ENCODE results near the gene ENHO. TPM values are rescaled to one million over a fixed set of nuclear protein-coding genes. Genes with fewer than 3 reads are reported as not detected.
A peak's percentile ranks its signal among the peaks of the same experiment; 100 is the strongest.
"Not testable (repeated sequence)": the region's sequence is repeated elsewhere in the genome, so short reads cannot be mapped to it uniquely, and the experiment has no call there.

ENHO gene
- total and polyA plus RNA-seq, 5 experiments from 2014 or later, result 0.19 to 0.36 (median 0.23) TPM; not detected in 1

- H3K27ac Mint-ChIP-seq, result no peak overlapping the region
- POLR2A ChIA-PET, result no interaction called here
- H3K27me3 Mint-ChIP-seq, result peaks cover 7 to 19% (median 9%) of the 10 kb centered on the region in 5 donors
- H3K9me3 Mint-ChIP-seq, result no peaks in the 10 kb centered on the region
- DNase-seq (no peak), ATAC-seq (no peak)
- H3K4me3 Mint-ChIP-seq, result no peak overlapping the region
- H3K36me3 Mint-ChIP-seq, result peaks cover 0 to under 1% (median 0%) of the 10 kb centered on the region in 3 donors
- H3K4me1 Mint-ChIP-seq, result peaks cover 0 to 4% (median 0%) of the 10 kb centered on the region in 4 donors
Measured at GRCh38 chr9:34498553-34498952, 24.2 kb downstream of the ENHO start.

GRCh38 chr9:34496149-34496712 lies 26.6 kb downstream of the ENHO start:
- Mint-ChIP-seq H3K27ac (no peak overlapping the region), H3K27me3 (peaks cover 8 to 40% (median 19%) of the 10 kb centered on the region in 5 donors), H3K4me1 (peaks cover 0 to 4% (median 0%) of the 10 kb centered on the region in 4 donors), H3K36me3 (no peaks in the 10 kb centered on the region), H3K4me3 (no peak overlapping the region), H3K9me3 (no peaks in the 10 kb centered on the region)
- ATAC-seq (no peak), DNase-seq (no peak)
- POLR2A ChIA-PET, result no interaction called here

DNA sequence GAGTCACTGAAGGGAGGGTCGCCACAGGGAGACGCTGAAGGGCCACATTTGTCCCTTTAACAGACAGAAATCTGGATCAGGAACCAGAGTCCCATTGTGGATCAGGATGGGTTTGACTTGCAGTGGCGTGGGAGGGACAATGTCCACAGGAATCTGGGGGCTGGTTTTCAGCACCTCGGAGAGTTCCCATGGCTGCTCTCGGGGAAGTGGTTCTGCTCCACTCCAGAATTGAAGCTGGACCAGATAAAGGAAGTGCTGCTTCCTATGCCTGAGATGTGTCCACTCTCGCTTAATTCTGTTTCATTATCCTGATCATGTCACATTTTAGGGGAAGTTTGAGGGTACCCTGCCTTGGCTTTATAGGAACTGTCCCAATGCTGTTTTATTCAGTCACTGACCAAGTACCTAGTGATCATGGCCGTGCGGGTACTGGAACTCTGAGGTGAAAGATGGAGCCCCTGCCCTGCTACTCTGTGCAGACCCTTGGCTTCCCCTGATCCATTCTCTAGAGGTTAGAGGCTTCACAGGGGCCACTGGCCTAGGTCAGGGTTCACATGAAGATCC lies 28.7 kb downstream of the ENHO start:
- Mint-ChIP-seq H3K4me3 (no peak overlapping the region), H3K4me1 (peaks cover 0 to 2% (median 0%) of the 10 kb centered on the region in 4 donors), H3K9me3 (no peaks in the 10 kb centered on the region), H3K36me3 (no peaks in the 10 kb centered on the region), H3K27ac (no peak overlapping the region), H3K27me3 (peaks cover 7 to 46% (median 27%) of the 10 kb centered on the region in 5 donors)
- POLR2A ChIA-PET, result no interaction called here
- ATAC-seq, result no peak
- peak in 6 of 10 donors; percentile 8 to 29 (median 16) for DNase-seq

DNA sequence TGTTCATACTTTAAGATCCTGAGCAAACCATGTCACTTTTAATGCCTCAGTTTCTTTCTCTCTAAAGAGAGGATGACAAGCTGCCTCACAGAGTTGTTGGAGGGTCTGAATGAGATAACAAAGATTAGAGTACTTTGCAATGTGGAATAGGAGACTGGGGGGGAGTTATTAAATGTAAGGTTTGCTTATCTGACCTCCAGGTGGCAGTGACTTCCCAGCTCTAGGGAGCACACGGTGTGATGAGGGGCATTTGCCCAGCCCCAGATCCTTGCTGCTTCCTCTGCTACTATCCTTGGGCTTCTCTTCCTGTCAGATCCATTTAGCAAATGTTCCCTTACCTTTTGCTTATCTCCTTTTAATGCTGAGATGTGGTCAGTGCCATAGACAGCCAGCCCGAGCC lies 30.7 kb downstream of the ENHO start:
- H3K27me3 Mint-ChIP-seq, result peaks cover 7 to 62% (median 26%) of the 10 kb centered on the region in 5 donors
- peaks cover 0 to 2% (median 0%) of the 10 kb centered on the region in 4 donors for H3K4me1 Mint-ChIP-seq
- ATAC-seq, result no peak
- H3K36me3 Mint-ChIP-seq, result no peaks in the 10 kb centered on the region
- DNase-seq, result no peak
- no peaks in the 10 kb centered on the region for H3K9me3 Mint-ChIP-seq
- no peak overlapping the region for H3K27ac Mint-ChIP-seq
- H3K4me3 Mint-ChIP-seq, result no peak overlapping the region
- POLR2A ChIA-PET, result no interaction called here

DNA sequence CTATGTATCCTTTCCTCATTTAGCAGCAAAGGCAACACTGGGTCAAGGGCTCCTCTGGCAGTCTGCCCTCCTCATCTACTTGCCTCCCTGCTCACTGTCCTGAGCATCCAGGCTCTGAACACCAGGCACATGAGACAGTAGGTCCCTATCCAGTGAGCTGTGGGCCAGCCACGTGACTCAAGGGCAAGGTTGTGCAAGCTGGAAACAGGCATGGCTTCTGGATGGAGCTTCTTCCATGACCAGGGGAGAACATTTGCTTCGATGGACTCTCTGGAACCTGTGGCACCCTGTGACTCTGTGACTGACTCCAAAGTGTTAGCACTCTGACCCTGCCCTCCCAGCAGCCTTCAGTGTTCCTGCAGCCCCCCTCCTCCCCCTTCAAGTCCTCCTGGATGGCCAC lies 31.2 kb downstream of the ENHO start:
- peaks cover 7 to 62% (median 30%) of the 10 kb centered on the region in 5 donors for H3K27me3 Mint-ChIP-seq
- no peak for ATAC-seq
- no peak for DNase-seq
- H3K4me1 Mint-ChIP-seq, result peaks cover 0 to 2% (median 0%) of the 10 kb centered on the region in 4 donors
- POLR2A ChIA-PET, result no interaction called here
- H3K9me3 Mint-ChIP-seq, result no peaks in the 10 kb centered on the region
- no peaks in the 10 kb centered on the region for H3K36me3 Mint-ChIP-seq
- H3K27ac Mint-ChIP-seq, result no peak overlapping the region
- H3K4me3 Mint-ChIP-seq, result no peak overlapping the region

GRCh38 chr9:34490760-34491159 lies 32.0 kb downstream of the ENHO start:
- Mint-ChIP-seq H3K4me3 (no peak overlapping the region), H3K27me3 (peaks cover 7 to 62% (median 31%) of the 10 kb centered on the region in 5 donors), H3K36me3 (no peaks in the 10 kb centered on the region), H3K27ac (no peak overlapping the region), H3K4me1 (peaks cover 0 to 2% (median 0%) of the 10 kb centered on the region in 4 donors), H3K9me3 (no peaks in the 10 kb centered on the region)
- no peak for DNase-seq
- POLR2A ChIA-PET, result no interaction called here
- ATAC-seq, result no peak

DNA sequence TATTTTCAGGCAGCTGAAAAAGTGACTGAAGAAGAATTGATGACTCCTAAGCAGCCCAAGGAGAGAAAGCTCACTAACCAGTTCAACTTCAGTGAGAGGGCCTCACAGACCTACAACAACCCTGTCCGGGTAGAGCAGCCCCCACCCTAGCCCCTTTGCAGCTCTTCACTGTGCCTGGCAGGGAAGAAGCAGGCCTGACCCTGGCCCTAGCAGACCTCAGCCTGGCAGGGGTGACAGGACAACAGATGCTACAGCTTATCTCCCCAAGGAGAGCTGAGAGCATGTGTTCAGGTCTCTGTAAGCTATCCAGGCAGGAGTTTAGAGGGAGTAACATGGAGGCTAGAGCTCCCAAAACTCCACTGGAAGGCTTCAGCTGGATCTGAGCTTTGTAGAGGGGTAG lies 32.4 kb downstream of the ENHO start:
- Mint-ChIP-seq H3K27me3 (peaks cover 7 to 62% (median 31%) of the 10 kb centered on the region in 5 donors), H3K9me3 (no peaks in the 10 kb centered on the region), H3K36me3 (no peaks in the 10 kb centered on the region), H3K27ac (no peak overlapping the region), H3K4me3 (no peak overlapping the region), H3K4me1 (peaks cover 0 to 2% (median 0%) of the 10 kb centered on the region in 4 donors)
- DNase-seq, result no peak
- ATAC-seq, result no peak
- POLR2A ChIA-PET, result no interaction called here

- DNase-seq (no peak), ATAC-seq (no peak)
- peaks cover 4 to 40% (median 18%) of the 10 kb centered on the region in 5 donors for H3K27me3 Mint-ChIP-seq
- H3K36me3 Mint-ChIP-seq, result no peaks in the 10 kb centered on the region
- POLR2A ChIA-PET, result no interaction called here
- H3K27ac Mint-ChIP-seq, result no peak overlapping the region
- peaks cover 0 to under 1% (median 0%) of the 10 kb centered on the region in 4 donors for H3K4me1 Mint-ChIP-seq
- no peaks in the 10 kb centered on the region for H3K9me3 Mint-ChIP-seq
- H3K4me3 Mint-ChIP-seq, result no peak overlapping the region
Measured at GRCh38 chr9:34486572-34486971, 36.2 kb downstream of the ENHO start.

GRCh38 chr9:34485822-34486221 lies 37.0 kb downstream of the ENHO start:
- peaks cover 0 to 2% (median 0%) of the 10 kb centered on the region in 4 donors for H3K4me1 Mint-ChIP-seq
- H3K36me3 Mint-ChIP-seq, result no peaks in the 10 kb centered on the region
- no peaks in the 10 kb centered on the region for H3K9me3 Mint-ChIP-seq
- ATAC-seq (no peak), DNase-seq (no peak)
- H3K27me3 Mint-ChIP-seq, result peaks cover 4 to 32% (median 14%) of the 10 kb centered on the region in 5 donors
- POLR2A ChIA-PET, result no interaction called here
- no peak overlapping the region for H3K4me3 Mint-ChIP-seq
- no peak overlapping the region for H3K27ac Mint-ChIP-seq

DNA sequence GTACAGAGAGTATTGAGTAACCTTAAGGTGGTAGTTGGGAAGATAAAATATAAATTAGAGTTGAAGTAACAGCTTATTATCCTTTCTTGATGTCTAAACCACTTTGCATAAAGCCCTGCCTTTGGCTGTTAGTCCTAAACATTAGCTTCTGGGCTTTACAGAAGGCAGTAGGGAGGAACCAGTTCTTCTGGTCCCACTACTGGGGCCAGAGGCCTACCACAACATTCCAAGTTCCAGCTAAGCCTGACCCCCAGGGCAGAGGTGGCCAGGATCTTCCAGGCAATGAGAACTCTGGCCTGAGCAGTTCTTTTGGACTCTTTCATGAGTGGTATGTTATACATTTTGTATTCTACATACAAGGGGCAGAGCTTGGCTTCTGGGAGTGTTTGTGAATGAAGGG lies 38.1 kb downstream of the ENHO start:
- Mint-ChIP-seq H3K36me3 (no peaks in the 10 kb centered on the region), H3K4me1 (peaks cover 0 to 2% (median 0%) of the 10 kb centered on the region in 4 donors), H3K9me3 (no peaks in the 10 kb centered on the region), H3K27me3 (peaks cover 3 to 23% (median 13%) of the 10 kb centered on the region in 5 donors), H3K4me3 (no peak overlapping the region), H3K27ac (no peak overlapping the region)
- ATAC-seq, result no peak
- DNase-seq, result no peak
- POLR2A ChIA-PET, result no interaction called here

DNA sequence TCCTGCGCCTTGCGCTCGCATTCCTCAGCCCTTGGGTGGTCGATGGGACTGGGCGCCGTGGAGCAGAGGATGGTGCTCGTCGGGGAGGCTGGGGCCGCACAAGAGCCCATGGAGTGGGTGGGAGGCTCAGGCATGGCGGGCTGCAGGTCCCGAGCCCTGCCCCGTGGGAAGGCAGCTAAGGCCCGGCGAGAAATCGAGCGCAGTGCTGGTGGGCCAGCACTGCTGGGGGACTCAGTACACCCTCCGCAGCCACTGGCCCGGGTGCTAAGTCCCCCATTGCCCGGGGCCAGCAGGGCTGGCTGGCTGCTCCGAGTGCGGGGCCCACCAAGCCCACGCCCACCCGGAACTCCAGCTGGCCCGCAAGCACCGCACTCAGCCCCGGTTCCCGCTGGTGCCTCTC lies 40.0 kb downstream of the ENHO start:
- POLR2A ChIA-PET, ATAC-seq, H3K27ac Mint-ChIP-seq, DNase-seq, H3K4me3 Mint-ChIP-seq, H3K9me3 Mint-ChIP-seq, H3K4me1 Mint-ChIP-seq, H3K36me3 Mint-ChIP-seq: not testable (repeated sequence)
- H3K27me3 Mint-ChIP-seq, result peaks cover 0 to 12% (median 5%) of the 10 kb centered on the region in 5 donors

DNA sequence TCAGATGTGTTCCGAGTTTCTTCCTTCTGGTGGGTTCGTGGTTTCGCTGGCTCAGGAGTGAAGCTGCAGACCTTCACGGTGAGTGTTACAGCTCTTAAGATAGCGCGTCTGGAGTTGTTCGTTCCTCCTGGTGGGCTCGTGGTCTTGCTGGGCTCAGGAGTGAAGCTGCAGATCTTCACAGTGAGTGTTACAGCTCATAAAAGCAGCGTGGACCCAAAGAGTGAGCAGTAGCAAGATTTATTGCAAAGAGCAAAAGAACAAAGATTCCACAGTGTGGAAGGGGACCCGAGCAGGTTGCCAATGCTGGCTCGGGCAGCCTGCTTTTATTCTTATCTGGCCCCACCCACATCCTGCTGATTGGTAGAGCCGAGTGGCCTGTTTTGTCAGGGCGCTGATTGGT lies 41.2 kb downstream of the ENHO start:
- not testable (repeated sequence) for H3K4me3 Mint-ChIP-seq, H3K27ac Mint-ChIP-seq

DNA sequence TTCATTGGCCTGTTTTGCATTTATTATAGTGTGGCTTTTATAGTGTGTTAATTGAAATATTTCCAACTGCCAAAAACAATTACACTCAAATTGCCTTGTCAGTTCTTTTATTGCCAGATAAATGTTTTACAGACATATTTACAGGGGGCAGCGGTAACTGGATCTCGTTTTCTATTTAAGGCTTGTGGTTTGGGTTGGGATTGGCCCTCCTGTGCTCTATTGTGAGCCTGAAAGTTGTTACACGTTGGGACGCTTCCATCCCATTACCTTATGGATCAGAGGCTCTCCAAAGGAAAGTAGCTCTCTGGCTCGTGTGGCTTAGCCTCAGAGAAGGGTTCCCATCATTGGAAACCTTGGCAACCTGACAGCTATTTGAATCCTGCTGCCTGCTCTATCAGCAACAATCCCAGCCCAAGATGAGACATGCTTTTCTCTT lies 43.3 kb downstream of the ENHO start:
- DNase-seq, result no peak
- no peak overlapping the region for H3K27ac Mint-ChIP-seq
- no peaks in the 10 kb centered on the region for H3K9me3 Mint-ChIP-seq
- no peaks in the 10 kb centered on the region for H3K36me3 Mint-ChIP-seq
- H3K4me3 Mint-ChIP-seq, result no peak overlapping the region
- ATAC-seq, result no peak
- H3K4me1 Mint-ChIP-seq, result peaks cover 0 to 2% (median 0%) of the 10 kb centered on the region in 4 donors
- peaks cover 1 to 18% (median 6%) of the 10 kb centered on the region in 5 donors for H3K27me3 Mint-ChIP-seq
- POLR2A ChIA-PET, result no interaction called here

More for the DNA sequence above, 41.2 kb downstream of the ENHO start:
- H3K4me1 Mint-ChIP-seq, H3K9me3 Mint-ChIP-seq, H3K27me3 Mint-ChIP-seq, H3K36me3 Mint-ChIP-seq, POLR2A ChIA-PET, DNase-seq, ATAC-seq: not testable (repeated sequence)

DNA sequence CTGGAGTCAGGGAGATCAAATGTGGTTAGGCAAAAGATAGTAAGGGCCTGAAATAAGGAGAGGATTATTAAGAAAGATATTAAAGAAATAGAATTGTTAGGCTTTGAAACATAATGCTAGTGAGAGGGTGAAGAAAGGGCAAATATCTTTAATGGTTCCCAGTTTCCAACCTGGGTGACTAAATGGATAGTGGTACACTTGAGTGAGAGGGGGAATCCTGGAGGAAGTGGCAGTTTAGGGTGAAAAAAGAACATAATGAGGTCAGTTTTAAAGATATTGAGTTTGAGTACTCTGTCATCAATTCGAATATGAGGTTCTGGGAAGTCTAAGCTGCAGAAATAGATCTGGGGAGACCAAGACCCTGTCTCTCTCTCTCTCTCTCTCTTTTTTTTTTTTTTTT lies 45.2 kb downstream of the ENHO start:
- Mint-ChIP-seq H3K27ac (no peak overlapping the region), H3K36me3 (no peaks in the 10 kb centered on the region)
- no peak for ATAC-seq

More for the DNA sequence above, 45.2 kb downstream of the ENHO start:
- H3K4me1 Mint-ChIP-seq, result peaks cover 0 to 2% (median 0%) of the 10 kb centered on the region in 4 donors
- H3K4me3 Mint-ChIP-seq, result no peak overlapping the region
- H3K9me3 Mint-ChIP-seq, result no peaks in the 10 kb centered on the region
- H3K27me3 Mint-ChIP-seq, result peaks cover 1 to 20% (median 6%) of the 10 kb centered on the region in 5 donors
- no peak for DNase-seq
- POLR2A ChIA-PET, result no interaction called here

Measured in naive thymus-derived CD8-positive, alpha-beta T cell (primary cell).